HL-60 (cell line): ENCODE results near the gene NOP16.

Source experiments
- DNase-seq, 2 experiments: peaks; one replicate each; pipeline ENCODE4 v3.0.0-alpha.2; 2010 to 2020; ENCODE audit warnings: low read depth in 1 of 2, low spot score in 1 of 2
- H3K27ac ChIP-seq: fragments of 250-450 bp; sonication (Bioruptor Pico); replicated peaks from 2 replicates; pipeline ENCODE4 v1.5.1; 2020; ENCODE audit warnings: mild to moderate bottlenecking, moderate library complexity
- H3K27me3 ChIP-seq: fragments of 250-450 bp; sonication (Bioruptor Pico); 2 replicates; pipeline ENCODE4 v1.5.1; 2021; ENCODE audit warnings: mild to moderate bottlenecking, moderate library complexity; ENCODE audit not compliant: insufficient read depth, poor library complexity, severe bottlenecking
- H3K4me3 ChIP-seq: replicated peaks from 2 replicates; pipeline ENCODE4 v1.5.1; 2011; ENCODE audit warnings: mild to moderate bottlenecking, control low read depth, low read length; ENCODE audit not compliant: insufficient read depth
- CTCF ChIP-seq: IDR thresholded peaks from one replicate; pipeline ENCODE4 v1.5.1; 2011; ENCODE audit warnings: low read length, control low read depth, inconsistent platforms; ENCODE audit not compliant: insufficient read depth
- GABPA ChIP-seq: IDR thresholded peaks from 2 replicates; pipeline ENCODE4 v1.6.1; 2012; ENCODE audit warnings: low read depth
- POLR2AphosphoS5 ChIP-seq: IDR thresholded peaks from 2 replicates; pipeline ENCODE4 v1.6.1; 2012; ENCODE audit warnings: low read depth
- REST ChIP-seq: IDR thresholded peaks from 2 replicates; pipeline ENCODE4 v1.6.1; 2012; ENCODE audit warnings: low read depth; ENCODE audit not compliant: insufficient replicate concordance
- SPI1 ChIP-seq: IDR thresholded peaks from 2 replicates; pipeline ENCODE4 v1.6.1; 2012; ENCODE audit warnings: low read depth, mild to moderate bottlenecking, borderline replicate concordance

NOP16 gene

GRCh38 chr5:176352116-176352878 is 36.1 kb downstream of the NOP16 start:
- Histone ChIP-seq H3K27ac (no peak overlapping the region), H3K27me3 (no peaks in the 10 kb centered on the region), H3K4me3 (no peak overlapping the region)
- no peak for DNase-seq
- TF ChIP-seq SPI1 (no peak), POLR2AphosphoS5 (no peak), REST (no peak), CTCF (no peak), GABPA (no peak)

- Histone ChIP-seq H3K4me3 (no peak overlapping the region), H3K27ac (no peak overlapping the region), H3K27me3 (no peaks in the 10 kb centered on the region)
- DNase-seq = no peak
- no peak for TF ChIP-seq GABPA
- no peak for TF ChIP-seq REST
- TF ChIP-seq SPI1 = no peak
- no peak for TF ChIP-seq POLR2AphosphoS5
- no peak for TF ChIP-seq CTCF
These were observed 38.0 kb downstream of the NOP16 start for GRCh38 chr5:176350416-176350815.

- no peaks in the 10 kb centered on the region for H3K27me3 ChIP-seq
- H3K27ac ChIP-seq = no peak overlapping the region
- DNase-seq = no peak
- no peak overlapping the region for H3K4me3 ChIP-seq
- no peak for TF ChIP-seq REST
- no peak for TF ChIP-seq POLR2AphosphoS5
- TF ChIP-seq CTCF = no peak
- no peak for TF ChIP-seq GABPA
- TF ChIP-seq SPI1 = no peak
These were observed 45.5 kb downstream of the NOP16 start for GRCh38 chr5:176342766-176343458.
